ENCODE results near the gene ABCA7. TPM values are rescaled to one million over a fixed set of nuclear protein-coding genes. Genes with fewer than 3 reads are reported as not detected.

The ABCA7 gene
- total and polyA plus RNA-seq, 7 donors = 1.8 to 25.1 (median 9.9) TPM

- DNase-seq = no peak
- 92% methylated on average over 38 of the region's 38 CpGs for WGBS, 2 donors
- no peaks in the 10 kb centered on the region for H3K9me3 ChIP-seq
- H3K27me3 ChIP-seq = no peaks in the 10 kb centered on the region
- peaks cover 0 to 26% (median 22%) of the 10 kb centered on the region in 4 donors for H3K4me1 ChIP-seq
- no peak overlapping the region for H3K27ac ChIP-seq
- intact Hi-C loops (cut with DNase I) = no loop called here
- peaks cover 15 to 55% (median 30%) of the 10 kb centered on the region in 4 donors for H3K36me3 ChIP-seq
- TF ChIP-seq EP300 (IDR thresholded peaks at IDR 0.05) (no peak), CTCF (IDR thresholded peaks at IDR 0.05) (no peak), POLR2AphosphoS5 (IDR thresholded peaks at IDR 0.05) (no peak), POLR2A (IDR thresholded peaks at IDR 0.05) (no peak)
- no peak overlapping the region for H3K4me3 ChIP-seq
These were observed 51.0 kb downstream of the ABCA7 start for GRCh38 chr19:1090731-1091543.

GRCh38 chr19:1091544-1092175 is 51.8 kb downstream of the ABCA7 start:
- intact Hi-C loops (cut with DNase I) = no loop called here
- Histone ChIP-seq H3K9me3 (no peaks in the 10 kb centered on the region), H3K27me3 (no peaks in the 10 kb centered on the region), H3K27ac (no peak overlapping the region), H3K4me3 (no peak overlapping the region), H3K36me3 (peaks cover 15 to 55% (median 30%) of the 10 kb centered on the region in 4 donors), H3K4me1 (peaks cover 0 to 27% (median 22%) of the 10 kb centered on the region in 4 donors)
- DNase-seq = no peak
- WGBS, 2 donors = 87 to 92% methylated on average over 27 of the region's 27 CpGs
- TF ChIP-seq EP300 (IDR thresholded peaks at IDR 0.05) (no peak), CTCF (IDR thresholded peaks at IDR 0.05) (no peak), POLR2A (IDR thresholded peaks at IDR 0.05) (no peak), POLR2AphosphoS5 (IDR thresholded peaks at IDR 0.05) (no peak)

GRCh38 chr19:1093330-1093729 is 53.4 kb downstream of the ABCA7 start:
- no peak for DNase-seq
- Histone ChIP-seq H3K4me1 (peaks cover 0 to 26% (median 23%) of the 10 kb centered on the region in 4 donors), H3K36me3 (peaks cover 15 to 46% (median 24%) of the 10 kb centered on the region in 4 donors), H3K4me3 (peak overlapping the region in 1 of 4 donors; percentile 96), H3K9me3 (no peaks in the 10 kb centered on the region), H3K27ac (no peak overlapping the region), H3K27me3 (no peaks in the 10 kb centered on the region)
- TF ChIP-seq POLR2AphosphoS5 (IDR thresholded peaks at IDR 0.05) (no peak), POLR2A (IDR thresholded peaks at IDR 0.05) (no peak), CTCF (IDR thresholded peaks at IDR 0.05) (no peak)
- intact Hi-C loops (cut with DNase I) = no loop called here
- 87 to 90% methylated on average over 15 of the region's 15 CpGs for WGBS, 2 donors

- intact Hi-C loops (cut with DNase I) = no loop called here
- peaks cover 0 to 32% (median 26%) of the 10 kb centered on the region in 4 donors for H3K4me1 ChIP-seq
- H3K36me3 ChIP-seq = peaks cover 15 to 39% (median 20%) of the 10 kb centered on the region in 4 donors
- H3K4me3 ChIP-seq = peak overlapping the region; percentile 71 to 99 (median 97)
- no peaks in the 10 kb centered on the region for H3K9me3 ChIP-seq
- no peaks in the 10 kb centered on the region for H3K27me3 ChIP-seq
- WGBS, 2 donors = 55 to 72% methylated on average over 32 of the region's 32 CpGs
- no peak for TF ChIP-seq POLR2AphosphoS5 (IDR thresholded peaks at IDR 0.05)
- TF ChIP-seq EP300 (IDR thresholded peaks at IDR 0.05) = no peak
- H3K27ac ChIP-seq = peak overlapping the region in 2 of 4 donors; percentile 77 to 87
- DNase-seq = no peak
These were observed 54.1 kb downstream of the ABCA7 start for GRCh38 chr19:1093811-1094553.

- intact Hi-C loops (cut with DNase I) = no loop called here
- Histone ChIP-seq H3K4me1 (peaks cover 0 to 37% (median 30%) of the 10 kb centered on the region in 4 donors), H3K27me3 (no peaks in the 10 kb centered on the region), H3K27ac (peak overlapping the region; percentile 77 to 87 (median 81)), H3K36me3 (peaks cover 15 to 33% (median 18%) of the 10 kb centered on the region in 4 donors), H3K4me3 (peak overlapping the region; percentile 71 to 99 (median 97)), H3K9me3 (no peaks in the 10 kb centered on the region)
- 0 to 1% methylated on average over 19 of the region's 19 CpGs for WGBS, 2 donors
- no peak for DNase-seq
- TF ChIP-seq EP300 (IDR thresholded peaks at IDR 0.05) (no peak), POLR2AphosphoS5 (IDR thresholded peaks at IDR 0.05) (no peak), CTCF (IDR thresholded peaks at IDR 0.05) (no peak), POLR2A (IDR thresholded peaks at IDR 0.05) (no peak)
These were observed 54.7 kb downstream of the ABCA7 start for GRCh38 chr19:1094655-1094977.

Data from sigmoid colon (tissue), 7 donors.